ENCODE data around the gene LEF1. TPM values are rescaled to one million over a fixed set of nuclear protein-coding genes. Genes with fewer than 3 reads are reported as not detected.

The LEF1 gene
- total and polyA plus RNA-seq, 8 donors, result 4.1 to 49.4 (median 33.8) TPM

DNA sequence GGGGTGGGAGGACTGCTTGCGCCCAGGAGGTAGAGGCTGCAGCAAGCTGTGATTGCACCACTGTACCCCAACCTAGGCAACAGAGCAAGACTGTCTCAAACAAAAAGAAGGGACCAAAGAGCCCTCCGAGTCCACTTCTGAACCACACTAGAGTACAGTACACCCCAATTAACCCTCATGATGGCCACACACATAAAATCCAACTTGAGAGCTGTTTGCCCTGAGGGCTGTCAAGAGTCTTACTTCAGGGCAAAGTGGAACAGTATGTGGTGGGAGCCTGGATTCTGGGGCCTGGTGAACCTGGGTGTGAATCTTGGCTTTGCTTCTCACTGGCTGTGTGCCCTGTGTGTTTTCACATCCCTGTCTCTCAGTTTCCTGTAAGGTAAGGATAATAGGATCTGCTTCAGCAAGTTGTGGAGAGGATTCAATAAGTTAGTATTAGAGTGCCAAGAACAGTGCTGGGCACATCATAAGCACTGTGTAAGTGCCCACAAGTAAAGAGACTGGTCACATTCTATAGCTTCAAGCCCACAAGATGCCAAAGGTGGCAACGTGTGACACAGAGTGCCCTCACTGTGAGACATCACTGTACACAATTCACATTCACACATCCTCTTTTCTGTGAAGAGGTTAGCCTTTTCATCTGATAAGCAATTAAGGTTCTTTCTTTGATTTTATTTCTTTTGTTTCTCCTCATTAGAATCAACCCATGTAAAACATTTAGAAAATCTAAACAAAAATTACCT, 52.1 kb downstream of the LEF1 start:
- no peak overlapping the region for H3K4me3 ChIP-seq
- H3K27ac ChIP-seq, result no peak overlapping the region
- H3K9me3 ChIP-seq, result no peaks in the 10 kb centered on the region
- intact Hi-C loops (cut with DNase I), result no loop called here
- H3K36me3 ChIP-seq, result no peaks in the 10 kb centered on the region
- TF ChIP-seq, protein P1, sequence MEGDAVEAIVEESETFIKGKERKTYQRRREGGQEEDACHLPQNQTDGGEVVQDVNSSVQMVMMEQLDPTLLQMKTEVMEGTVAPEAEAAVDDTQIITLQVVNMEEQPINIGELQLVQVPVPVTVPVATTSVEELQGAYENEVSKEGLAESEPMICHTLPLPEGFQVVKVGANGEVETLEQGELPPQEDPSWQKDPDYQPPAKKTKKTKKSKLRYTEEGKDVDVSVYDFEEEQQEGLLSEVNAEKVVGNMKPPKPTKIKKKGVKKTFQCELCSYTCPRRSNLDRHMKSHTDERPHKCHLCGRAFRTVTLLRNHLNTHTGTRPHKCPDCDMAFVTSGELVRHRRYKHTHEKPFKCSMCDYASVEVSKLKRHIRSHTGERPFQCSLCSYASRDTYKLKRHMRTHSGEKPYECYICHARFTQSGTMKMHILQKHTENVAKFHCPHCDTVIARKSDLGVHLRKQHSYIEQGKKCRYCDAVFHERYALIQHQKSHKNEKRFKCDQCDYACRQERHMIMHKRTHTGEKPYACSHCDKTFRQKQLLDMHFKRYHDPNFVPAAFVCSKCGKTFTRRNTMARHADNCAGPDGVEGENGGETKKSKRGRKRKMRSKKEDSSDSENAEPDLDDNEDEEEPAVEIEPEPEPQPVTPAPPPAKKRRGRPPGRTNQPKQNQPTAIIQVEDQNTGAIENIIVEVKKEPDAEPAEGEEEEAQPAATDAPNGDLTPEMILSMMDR (IDR thresholded peaks at IDR 0.05), result no peak
- no peaks in the 10 kb centered on the region for H3K27me3 ChIP-seq
- DNase-seq (no peak), ATAC-seq (peak; percentile 22)
- H3K4me1 ChIP-seq, result no peaks in the 10 kb centered on the region

DNA sequence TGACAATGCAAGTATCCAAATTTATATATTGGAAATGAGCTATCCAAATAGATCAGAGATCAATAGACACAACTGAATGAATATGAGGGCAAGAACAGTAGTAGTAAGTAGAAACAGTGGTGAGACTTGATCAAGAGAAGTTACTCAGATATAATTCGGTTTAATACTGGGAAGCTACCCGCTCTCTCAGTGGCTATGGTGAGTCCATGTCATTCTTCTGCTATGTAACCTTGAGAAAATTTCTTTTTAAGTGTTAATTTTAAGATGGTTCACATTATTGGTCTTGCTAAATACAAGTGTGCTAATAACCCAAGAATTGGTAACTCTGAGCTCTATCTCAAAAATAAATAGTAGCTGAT, 53.6 kb downstream of the LEF1 start:
- DNase-seq, result no peak
- H3K36me3 ChIP-seq, result no peaks in the 10 kb centered on the region
- H3K27me3 ChIP-seq, result no peaks in the 10 kb centered on the region
- H3K9me3 ChIP-seq, result no peaks in the 10 kb centered on the region
- no peaks in the 10 kb centered on the region for H3K4me1 ChIP-seq
- TF ChIP-seq, protein P1 (IDR thresholded peaks at IDR 0.05), result no peak
- no peak overlapping the region for H3K4me3 ChIP-seq
- no peak for ATAC-seq
- no peak overlapping the region for H3K27ac ChIP-seq
- intact Hi-C loops (cut with DNase I), result no loop called here

DNA sequence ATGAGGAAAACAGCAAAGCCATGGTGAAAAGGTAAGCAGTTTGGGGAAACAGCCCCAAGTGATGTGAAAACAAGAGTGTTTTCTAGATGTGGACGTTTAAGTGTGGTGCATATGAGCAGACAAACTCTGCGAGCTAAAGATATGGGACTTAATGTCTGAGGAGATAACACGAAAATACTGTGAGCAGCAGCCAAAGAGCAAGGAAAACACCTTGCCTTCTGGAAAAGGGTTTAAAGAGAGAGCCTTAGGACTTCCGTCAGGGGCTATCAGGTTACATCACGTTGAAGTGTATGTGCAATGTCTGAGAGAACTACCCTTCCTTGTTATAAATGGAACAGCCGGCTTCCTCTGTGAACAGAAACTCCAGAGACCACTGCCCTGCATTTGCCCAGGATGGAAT, 54.2 kb downstream of the LEF1 start:
- H3K27me3 ChIP-seq, result no peaks in the 10 kb centered on the region
- intact Hi-C loops (cut with DNase I), result no loop called here
- DNase-seq (peak in 1 of 4 donors; percentile 27), ATAC-seq (no peak)
- TF ChIP-seq, protein P1 (IDR thresholded peaks at IDR 0.05), result no peak
- H3K36me3 ChIP-seq, result no peaks in the 10 kb centered on the region
- H3K4me3 ChIP-seq, result no peak overlapping the region
- no peak overlapping the region for H3K27ac ChIP-seq
- H3K9me3 ChIP-seq, result no peaks in the 10 kb centered on the region
- no peaks in the 10 kb centered on the region for H3K4me1 ChIP-seq

DNA sequence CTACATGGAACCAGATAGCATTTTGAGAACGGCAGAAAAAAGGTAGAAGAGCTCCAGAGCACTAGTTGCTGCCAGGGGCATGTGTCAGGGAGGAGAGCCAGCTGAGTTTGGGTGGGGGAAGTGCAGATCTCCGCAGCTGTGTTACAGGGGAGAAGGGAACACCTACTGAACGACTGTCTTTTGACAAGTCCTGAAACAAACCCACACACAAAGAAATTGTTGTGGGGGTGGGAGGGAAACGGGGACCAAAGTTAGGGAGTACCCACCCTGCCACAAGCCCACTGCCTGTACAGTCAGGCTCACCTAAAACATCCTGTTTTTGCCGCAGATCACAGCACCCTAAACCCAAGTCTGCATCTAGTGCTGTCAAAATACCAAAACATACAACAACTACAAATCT, 55.5 kb downstream of the LEF1 start:
- DNase-seq (peak in 1 of 4 donors; percentile 16), ATAC-seq (no peak)
- Histone ChIP-seq H3K27ac (no peak overlapping the region), H3K27me3 (no peaks in the 10 kb centered on the region), H3K9me3 (no peaks in the 10 kb centered on the region), H3K36me3 (no peaks in the 10 kb centered on the region), H3K4me1 (no peaks in the 10 kb centered on the region), H3K4me3 (no peak overlapping the region)
- TF ChIP-seq, protein P1 (IDR thresholded peaks at IDR 0.05), result no peak
- intact Hi-C loops (cut with DNase I), result no loop called here

DNA sequence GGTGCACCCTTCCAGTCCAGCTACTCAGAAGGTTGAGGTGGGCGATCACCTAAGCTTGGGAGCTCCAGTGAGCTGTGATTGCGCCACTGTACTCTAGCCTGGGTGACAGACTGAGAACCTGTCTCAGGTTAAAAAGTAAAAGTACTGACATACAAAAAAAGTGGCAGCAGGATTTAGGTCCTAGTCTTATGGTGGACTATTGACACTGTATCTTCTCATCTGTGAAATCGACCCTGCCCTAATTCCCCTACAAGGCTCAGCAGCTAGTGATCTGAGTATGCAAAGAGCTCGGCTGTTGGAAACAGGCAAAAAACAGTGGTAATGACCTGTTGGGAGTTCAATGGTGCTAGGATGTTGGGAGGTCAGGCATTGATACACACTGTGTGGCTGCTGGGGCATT, 57.0 kb downstream of the LEF1 start:
- H3K27ac ChIP-seq, result no peak overlapping the region
- intact Hi-C loops (cut with DNase I), result no loop called here
- H3K36me3 ChIP-seq, result no peaks in the 10 kb centered on the region
- H3K4me1 ChIP-seq, result no peaks in the 10 kb centered on the region
- ATAC-seq (no peak), DNase-seq (no peak)
- no peaks in the 10 kb centered on the region for H3K27me3 ChIP-seq
- H3K9me3 ChIP-seq, result no peaks in the 10 kb centered on the region
- no peak overlapping the region for H3K4me3 ChIP-seq
- TF ChIP-seq, protein P1 (IDR thresholded peaks at IDR 0.05), result no peak

Data from left lung (tissue), 10 donors.